ENCODE measurements around the gene TRIP12. TPM values are rescaled to one million over a fixed set of nuclear protein-coding genes. Genes with fewer than 3 reads are reported as not detected.

The TRIP12 gene
- total and polyA plus RNA-seq, 2 experiments from 2014 or later, result 21.5 to 133 TPM

DNA sequence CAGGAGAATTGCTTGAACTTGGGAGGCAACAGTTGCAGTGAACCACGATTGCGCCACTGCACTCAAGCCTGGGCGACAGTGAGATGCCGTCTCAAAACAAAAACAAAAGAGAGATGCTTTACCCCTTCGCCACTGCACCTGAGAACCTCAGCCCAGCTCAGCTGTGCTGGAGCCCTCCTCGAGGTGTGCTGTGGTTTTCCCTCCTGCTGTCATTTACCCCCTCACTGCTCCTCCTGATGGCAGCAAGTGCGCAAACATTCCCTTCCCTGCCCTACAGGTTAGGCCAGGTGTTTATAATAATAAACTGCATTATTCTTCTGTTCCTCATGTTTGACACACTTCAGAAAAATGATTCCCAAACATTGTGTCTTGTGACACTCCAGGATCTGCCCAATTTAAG is 8.8 kb upstream of the TRIP12 start:
- Histone ChIP-seq H3K27ac (ENCODE audit: low read depth) (no peak overlapping the region), H3K36me3 (ENCODE audit: insufficient read depth) (no peaks in the 10 kb centered on the region), H3K4me3 (no peak overlapping the region), H3K79me2 (replicated peaks; ENCODE audit: insufficient read depth) (peaks cover 22% of the 10 kb centered on the region), H3K27me3 (ENCODE audit: insufficient read depth) (no peaks in the 10 kb centered on the region), H3K4me2 (no peak overlapping the region), H3K4me1 (ENCODE audit: insufficient read depth) (no peaks in the 10 kb centered on the region), H2AFZ (no peak overlapping the region), H3K9me2 (ENCODE audit: insufficient read depth) (no peaks in the 10 kb centered on the region), H4K20me1 (replicated peaks; ENCODE audit: insufficient read depth) (no peaks in the 10 kb centered on the region; the same call in 1 of the 2 replicates), H3F3A (replicated peaks; ENCODE audit: low read depth) (no peaks in the 10 kb centered on the region)
- H3K4me3 Mint-ChIP-seq, result no peak overlapping the region
- H3K4me1 Mint-ChIP-seq, result no peaks in the 10 kb centered on the region
- H3K36me3 Mint-ChIP-seq (ENCODE audit: low read depth), result peaks cover 10% of the 10 kb centered on the region; the same call in 2 of the 3 replicates
- no peaks in the 10 kb centered on the region for H3K9me3 Mint-ChIP-seq
- no peak overlapping the region for H3K27ac Mint-ChIP-seq
- DNase-seq (ENCODE audit: low spot score) (peak; percentile 31), ATAC-seq (peak; percentile 54)
- TF ChIP-seq NANOG (IDR thresholded peaks at IDR 0.05; ENCODE audit: borderline replicate concordance) (no peak), CTCF (conservative IDR thresholded peaks at IDR 0.05; ENCODE audit: low read depth in 2 of 2) (peak in 1 of 2 experiments; percentile 31; a peak in 2 of 4 replicates)
- no peaks in the 10 kb centered on the region for H3K27me3 Mint-ChIP-seq (ENCODE audit: insufficient read depth, low read depth, poor library complexity)

DNA sequence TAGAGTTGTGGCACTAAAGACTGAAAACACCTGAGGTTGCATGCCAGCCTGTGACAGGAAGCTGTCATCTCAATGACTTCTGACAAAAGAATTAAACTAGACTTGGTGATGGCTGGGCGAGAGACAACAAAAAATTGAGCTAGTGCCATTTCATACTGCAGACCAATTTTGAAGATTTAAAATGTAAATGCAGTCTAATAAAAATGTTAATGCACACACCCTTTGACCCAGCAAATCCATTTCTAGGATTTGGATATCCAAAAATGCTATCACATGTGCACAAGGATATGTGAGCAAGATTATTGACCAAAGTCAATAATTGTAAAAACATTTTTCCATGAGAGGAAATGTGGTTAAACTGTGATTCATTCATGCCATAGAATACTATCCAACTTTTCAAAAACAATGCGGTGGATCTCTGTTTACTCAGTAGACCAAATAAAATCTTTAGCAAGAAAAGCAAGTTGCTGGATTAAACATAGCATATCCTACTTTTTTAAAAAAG is 6.1 kb upstream of the TRIP12 start:
- Histone ChIP-seq H3K27ac (ENCODE audit: low read depth) (no peak overlapping the region), H3F3A (replicated peaks; ENCODE audit: low read depth) (0 out of 2 replicates have a peak, but pooled peaks cover 3% of the 10 kb centered on the region), H3K4me1 (ENCODE audit: insufficient read depth) (no peaks in the 10 kb centered on the region; the same call in 1 of the 2 replicates), H3K36me3 (ENCODE audit: insufficient read depth) (no peaks in the 10 kb centered on the region), H3K9me2 (ENCODE audit: insufficient read depth) (no peaks in the 10 kb centered on the region), H3K79me2 (replicated peaks; ENCODE audit: insufficient read depth) (peaks cover 50% of the 10 kb centered on the region), H2AFZ (no peak overlapping the region), H4K20me1 (replicated peaks; ENCODE audit: insufficient read depth) (no peaks in the 10 kb centered on the region; the same call in 1 of the 2 replicates), H3K4me3 (no peak overlapping the region), H3K4me2 (no peak overlapping the region), H3K27me3 (ENCODE audit: insufficient read depth) (no peaks in the 10 kb centered on the region)
- Mint-ChIP-seq H3K27ac (no peak overlapping the region), H3K4me1 (no peaks in the 10 kb centered on the region), H3K4me3 (no peak overlapping the region), H3K9me3 (no peaks in the 10 kb centered on the region), H3K36me3 (ENCODE audit: low read depth) (0 out of 3 replicates have a peak, but pooled peaks cover under 1% of the 10 kb centered on the region), H3K27me3 (ENCODE audit: insufficient read depth, low read depth, poor library complexity) (no peaks in the 10 kb centered on the region)
- DNase-seq (ENCODE audit: low spot score) (no peak), ATAC-seq (no peak)
- TF ChIP-seq ZNF331 (CRISPR knock-in tag; IDR thresholded peaks at IDR 0.05; ENCODE audit: low read depth), result no peak
- no peak for TF ChIP-seq CREB1 (CRISPR knock-in tag; IDR thresholded peaks at IDR 0.05; ENCODE audit: low read depth)
- TF ChIP-seq JUNB (IDR thresholded peaks at IDR 0.05; ENCODE audit: unreplicated experiment), result no peak
- no peak for TF ChIP-seq ETS1 (IDR thresholded peaks at IDR 0.05)
- TF ChIP-seq EZH2 (IDR thresholded peaks at IDR 0.05; ENCODE audit: low read depth, unreplicated experiment), result no peak
- no peak for TF ChIP-seq EZH2phosphoT487 (IDR thresholded peaks at IDR 0.05; ENCODE audit: unreplicated experiment)
- no peak for TF ChIP-seq ZNF114 (CRISPR knock-in tag; IDR thresholded peaks at IDR 0.05)
- no peak for TF ChIP-seq POLR2AphosphoS5 (IDR thresholded peaks at IDR 0.05; ENCODE audit: low read depth)
- TF ChIP-seq STAT1 (IDR thresholded peaks at IDR 0.05; ENCODE audit: unreplicated experiment), result no peak
- TF ChIP-seq CTCF (conservative IDR thresholded peaks at IDR 0.05; ENCODE audit: low read depth in 2 of 2), result no peak

All from GM23338 (cell line).